GM18499 (cell line): ENCODE results near the gene EFEMP2.

Experiments used
- ATAC-seq: cut with Tn5 transposase; IDR thresholded peaks from one replicate; pipeline ENCODE4 v1.9.1; 2021; ENCODE audit warnings: moderate number of reproducible peaks; ENCODE audit not compliant: insufficient read depth, unreplicated experiment

The EFEMP2 gene

GRCh38 chr11:65885808-65886536, 13.4 kb upstream of the EFEMP2 start:
- ATAC-seq, result no peak

GRCh38 chr11:65885231-65885630, 12.6 kb upstream of the EFEMP2 start:
- no peak for ATAC-seq

GRCh38 chr11:65884716-65885092, 12.1 kb upstream of the EFEMP2 start:
- ATAC-seq, result no peak

- no peak for ATAC-seq
Observed at GRCh38 chr11:65883786-65884715, 11.5 kb upstream of the EFEMP2 start.

GRCh38 chr11:65883058-65883761, 10.6 kb upstream of the EFEMP2 start:
- ATAC-seq, result no peak

- no peak for ATAC-seq
Observed at GRCh38 chr11:65882120-65883057, 9.8 kb upstream of the EFEMP2 start.

- ATAC-seq, result no peak
Observed at GRCh38 chr11:65880844-65881421, 8.3 kb upstream of the EFEMP2 start.

- no peak for ATAC-seq
Observed at GRCh38 chr11:65880027-65880426, 7.4 kb upstream of the EFEMP2 start.

- no peak for ATAC-seq
Observed at GRCh38 chr11:65879617-65880016, 7.0 kb upstream of the EFEMP2 start, which contains the start of gene CTSW. Gene CTSW, plus strand, starts transcription at chr11:65879837. Its CDS starts 18 bp downstream, at chr11:65879855.

GRCh38 chr11:65873318-65874156, 937 bp upstream of the EFEMP2 start:
- peak; percentile 46 for ATAC-seq

GRCh38 chr11:65871811-65872548, 620 bp downstream of the EFEMP2 start:
- ATAC-seq, result no peak

- no peak for ATAC-seq
Observed at GRCh38 chr11:65870706-65871681, 1.6 kb downstream of the EFEMP2 start.

GRCh38 chr11:65870307-65870658, 2.3 kb downstream of the EFEMP2 start:
- no peak for ATAC-seq

GRCh38 chr11:65869643-65870306, 2.8 kb downstream of the EFEMP2 start:
- ATAC-seq, result no peak

GRCh38 chr11:65868907-65869306, 3.7 kb downstream of the EFEMP2 start:
- no peak for ATAC-seq

- ATAC-seq, result no peak
Observed at GRCh38 chr11:65868076-65868667, 4.4 kb downstream of the EFEMP2 start.
